IMR-90 (cell line): ENCODE measurements around the gene GP5. TPM values are rescaled to one million over a fixed set of nuclear protein-coding genes. Genes with fewer than 3 reads are reported as not detected.

Experiments
- ATAC-seq: fragments of 200-7000 bp; cut with Tn5 transposase; 2 replicates; pipeline ENCODE4 v1.9.1; 2020; ENCODE audit warnings: low read depth, mild to moderate bottlenecking, moderate library complexity
- BruUV-seq: library from RNA; stranded (reverse); fragments of 400-500 nt; replicated peaks from 2 replicates; lab custom pipeline; 2021; lab: Mats Ljungman, UMichigan
- CTCF ChIA-PET: fragments of 300-600 bp; formaldehyde crosslinking; extraction: SDS; loops from one replicate; lab custom pipeline; 2021; ENCODE audit warnings: antibody characterized with exemption; lab: Yijun Ruan, JAX
- POLR2A ChIA-PET: fragments of 300-600 bp; sonication (Branson Sonifier 250); formaldehyde crosslinking; loops from one replicate; lab custom pipeline; 2022; ENCODE audit warnings: antibody characterized with exemption; ENCODE audit not compliant: unreplicated experiment; lab: Charles Lee
- DNase-seq: peaks from one replicate; pipeline ENCODE4 v3.0.0; 2013
- H2AFZ ChIP-seq: replicated peaks from 2 replicates; pipeline ENCODE3; 2013; ENCODE audit warnings: low read length, mild to moderate bottlenecking; ENCODE audit not compliant: poor library complexity
- H2AK5ac ChIP-seq: 2 replicates; pipeline ENCODE4 v1.6.1; 2013; ENCODE audit warnings: low read depth, low read length, inconsistent platforms
- H2AK9ac ChIP-seq: replicated peaks from 2 replicates; pipeline ENCODE3; 2013; ENCODE audit warnings: mild to moderate bottlenecking, low read depth, low read length, moderate library complexity; ENCODE audit not compliant: poor library complexity
- H2BK120ac ChIP-seq: 2 replicates; pipeline ENCODE4 v1.6.1; 2013; ENCODE audit warnings: low read depth, low read length, inconsistent platforms
- H2BK15ac ChIP-seq: 3 replicates; pipeline ENCODE4 v1.6.1; 2013; ENCODE audit warnings: low read depth, low read length, inconsistent platforms
- H2BK20ac ChIP-seq: 2 replicates; pipeline ENCODE4 v1.6.1; 2013; ENCODE audit warnings: low read depth, mild to moderate bottlenecking, inconsistent platforms, low read length, moderate library complexity
- H2BK5ac ChIP-seq: 2 replicates; pipeline ENCODE4 v1.6.1; 2013; ENCODE audit warnings: mild to moderate bottlenecking, low read depth, low read length, inconsistent platforms; ENCODE audit not compliant: poor library complexity, severe bottlenecking
- H3K14ac ChIP-seq: replicated peaks from 2 replicates; pipeline ENCODE4 v1.6.1; 2013; ENCODE audit warnings: low read depth, low read length, inconsistent platforms
- H3K18ac ChIP-seq: 2 replicates; pipeline ENCODE4 v1.6.1; 2013; ENCODE audit warnings: low read depth, low read length, control low read depth
- H3K23ac ChIP-seq: 2 replicates; pipeline ENCODE4 v1.6.1; 2013; ENCODE audit warnings: low read depth, low read length, inconsistent platforms
- H3K27ac ChIP-seq: 2 replicates; pipeline ENCODE4 v1.5.1; 2013; ENCODE audit warnings: mild to moderate bottlenecking, control low read depth, low read length; ENCODE audit not compliant: insufficient read depth
- H3K27me3 ChIP-seq: 2 replicates; pipeline ENCODE4 v1.6.1; 2013; ENCODE audit warnings: low read length; ENCODE audit not compliant: control insufficient read depth, insufficient read depth
- H3K36me3 ChIP-seq: 2 replicates; pipeline ENCODE4 v1.6.1; 2013; ENCODE audit warnings: low read length, mixed read lengths; ENCODE audit not compliant: control insufficient read depth, insufficient read depth
- H3K4ac ChIP-seq: 2 replicates; pipeline ENCODE4 v1.6.1; 2013; ENCODE audit warnings: low read depth, low read length, inconsistent platforms
- H3K4me1 ChIP-seq: 2 replicates; pipeline ENCODE4 v1.6.1; 2013; ENCODE audit warnings: low read length, mixed read lengths; ENCODE audit not compliant: control insufficient read depth, insufficient read depth
- H3K4me2 ChIP-seq: 2 replicates; pipeline ENCODE4 v1.6.1; 2013; ENCODE audit warnings: low read depth, mild to moderate bottlenecking, control low read depth, low read length, moderate library complexity
- H3K4me3 ChIP-seq: 2 replicates; pipeline ENCODE4 v1.5.1; 2013; ENCODE audit warnings: low read depth, mild to moderate bottlenecking, control low read depth, low read length, moderate library complexity; ENCODE audit not compliant: insufficient read depth
- H3K56ac ChIP-seq: 2 replicates; pipeline ENCODE4 v1.6.1; 2013; ENCODE audit warnings: low read length, inconsistent platforms; ENCODE audit not compliant: insufficient read depth; ENCODE audit errors: extremely low read depth
- H3K79me1 ChIP-seq, 2 experiments: 2 replicates each; pipeline ENCODE4 v1.6.1; 2013; ENCODE audit warnings: low read length in 2 of 2, inconsistent platforms in 1 of 2, low read depth in 1 of 2
- H3K9ac ChIP-seq: 2 replicates; pipeline ENCODE4 v1.6.1; 2013; ENCODE audit warnings: low read depth, low read length, control low read depth
- H3K9me1 ChIP-seq: 2 replicates; pipeline ENCODE4 v1.6.1; 2013; ENCODE audit warnings: low read length, inconsistent platforms; ENCODE audit not compliant: insufficient read depth
- H3K9me3 ChIP-seq: 2 replicates; pipeline ENCODE4 v1.6.1; 2013; ENCODE audit warnings: low read length; ENCODE audit not compliant: control insufficient read depth, insufficient read depth
- H4K20me1 ChIP-seq: 2 replicates; pipeline ENCODE4 v1.6.1; 2013; ENCODE audit warnings: low read length, inconsistent platforms; ENCODE audit not compliant: insufficient read depth
- H4K5ac ChIP-seq: 2 replicates; pipeline ENCODE4 v1.6.1; 2013; ENCODE audit warnings: mild to moderate bottlenecking, low read depth, low read length, control low read depth
- H4K8ac ChIP-seq, 2 experiments: 2 replicates each; pipeline ENCODE4 v1.6.1; 2013; ENCODE audit warnings: low read depth in 2 of 2, low read length in 2 of 2, control low read depth in 1 of 2, inconsistent platforms in 1 of 2
- H4K91ac ChIP-seq: 2 replicates; pipeline ENCODE4 v1.6.1; 2013; ENCODE audit warnings: low read depth, low read length, inconsistent platforms; ENCODE audit not compliant: insufficient read depth
- CEBPB ChIP-seq: IDR thresholded peaks from 2 replicates; pipeline ENCODE4 v1.6.1; 2012; ENCODE audit warnings: low read depth, low read length, improper control_type of control experiment
- CTCF ChIP-seq: conservative IDR thresholded peaks from 2 replicates; pipeline ENCODE4 v1.5.1; 2012; ENCODE audit warnings: mild to moderate bottlenecking, low read depth, low read length, improper control_type of control experiment
- ELK1 ChIP-seq: fragments of 150-350 bp; IDR thresholded peaks from 2 replicates; pipeline ENCODE4 v1.6.1; 2016; ENCODE audit warnings: low read depth, mild to moderate bottlenecking, low read length, moderate library complexity, borderline replicate concordance
- MAZ ChIP-seq: IDR thresholded peaks from 2 replicates; pipeline ENCODE4 v1.6.1; 2012; ENCODE audit warnings: low read depth, mild to moderate bottlenecking, low read length, improper control_type of control experiment, moderate library complexity, borderline replicate concordance
- MXI1 ChIP-seq: IDR thresholded peaks from 2 replicates; pipeline ENCODE4 v1.6.1; 2012; ENCODE audit warnings: low read depth, mild to moderate bottlenecking, low read length, moderate library complexity, borderline replicate concordance
- POLR2A ChIP-seq: IDR thresholded peaks from 2 replicates; pipeline ENCODE4 v1.6.1; 2012; ENCODE audit warnings: mild to moderate bottlenecking, low read depth, low read length
- RAD21 ChIP-seq: IDR thresholded peaks from 2 replicates; pipeline ENCODE4 v1.6.1; 2012; ENCODE audit warnings: low read length, improper control_type of control experiment
- RCOR1 ChIP-seq: IDR thresholded peaks from 2 replicates; pipeline ENCODE4 v1.6.1; 2012; ENCODE audit warnings: mild to moderate bottlenecking, low read length, improper control_type of control experiment; ENCODE audit not compliant: insufficient replicate concordance
- RFX5 ChIP-seq: IDR thresholded peaks from 2 replicates; pipeline ENCODE4 v1.8.0; 2012; ENCODE audit warnings: low read depth, mild to moderate bottlenecking, low read length, moderate library complexity
- SMC3 ChIP-seq: fragments of 150-350 bp; IDR thresholded peaks from 2 replicates; pipeline ENCODE4 v1.6.1; 2016; ENCODE audit warnings: low read depth, mild to moderate bottlenecking, antibody characterized with exemption, low read length, moderate library complexity
- WGBS, 2 experiments: methylation state at CpG; one replicate each; pipeline versions ENCODE4 v1.1.5 to v1.1.7; 2013; ENCODE audit warnings: missing lambda C conversion rate in 2 of 2; ENCODE audit not compliant: insufficient read length in 1 of 2; ENCODE audit errors: extremely low coverage in 2 of 2; 5-methylcytosine and 5-hydroxymethylcytosine counted together
- dilution Hi-C: fragments of 300-500 bp; cut with HindIII; formaldehyde crosslinking; loops from one replicate; pipeline ENCODE4 v1.14.3; 2018; ENCODE audit warnings: low sequenced_read_pairs; ENCODE audit not compliant: unreplicated experiment
- in situ Hi-C: fragments of 300-500 bp; cut with MboI; formaldehyde crosslinking; loops from 3 replicates; pipeline ENCODE4 v1.14.3; 2019; ENCODE audit warnings: low sequenced_read_pairs, inconsistent platforms, mixed read lengths
- intact Hi-C: fragments of 100-400 bp; cut with micrococcal nuclease; formaldehyde crosslinking; loops from 2 replicates; pipeline ENCODE4 v1.10.0; 2022
- polyA plus RNA-seq, 3 experiments: library from polyadenylated mRNA; depleted of rRNA; stranded (reverse); fragments of >200 nt; gene quantifications; 2 replicates each; pipeline ENCODE4 v1.2.3, GENCODE V29; 2012; ENCODE audit warnings: low replicate concordance in 1 of 3
- total RNA-seq: library from RNA; depleted of rRNA; stranded (reverse); fragments of >200 nt; gene quantifications from 2 replicates; pipeline ENCODE4 v1.2.3, GENCODE V29; 2012

GP5 gene
- total and polyA plus RNA-seq, 2 of the 4 experiments (the other 2 are of a cell fraction) = under 0.01 to 0.12 TPM

GRCh38 chr3:194355379-194355778 is 43.7 kb downstream of the GP5 start:
- dilution Hi-C loops = no loop called here
- no peak overlapping the region for H3K56ac ChIP-seq

More at GRCh38 chr3:194355379-194355778, 43.7 kb downstream of the GP5 start:
- peaks cover 1% of the 10 kb centered on the region; the same call in 1 of the 2 replicates for H3K4me1 ChIP-seq
- H4K5ac ChIP-seq = no peak overlapping the region
- H2AK9ac ChIP-seq = no peak overlapping the region
- no peak overlapping the region for H3K23ac ChIP-seq
- in situ Hi-C loops = no loop called here
- H3K9me3 ChIP-seq = no peaks in the 10 kb centered on the region
- H3K36me3 ChIP-seq = no peaks in the 10 kb centered on the region
- ChIA-PET POLR2A (no interaction called here), CTCF (interaction anchor here (1.6 kb wide), 1 partner anchor 11 kb away, joined by 8 read pairs; no protein-coding TSS in a partner anchor)
- H4K8ac ChIP-seq = no peak overlapping the region
- no TSS peak for BruUV-seq
- H4K91ac ChIP-seq = no peak overlapping the region
- H3K18ac ChIP-seq = no peak overlapping the region
- H3K4ac ChIP-seq = no peak overlapping the region
- H4K20me1 ChIP-seq = no peaks in the 10 kb centered on the region
- H3K79me1 ChIP-seq = no peaks in the 10 kb centered on the region
- no peak overlapping the region for H3K14ac ChIP-seq
- H2BK15ac ChIP-seq = no peak overlapping the region
- peaks cover 17% of the 10 kb centered on the region for H3K27me3 ChIP-seq
- H3K4me2 ChIP-seq = no peak overlapping the region
- H2BK5ac ChIP-seq = no peak overlapping the region
- no peak overlapping the region for H3K27ac ChIP-seq
- H3K4me3 ChIP-seq = no peak overlapping the region
- no peak overlapping the region for H2BK120ac ChIP-seq
- ATAC-seq (no peak), DNase-seq (no peak)
- H3K9ac ChIP-seq = no peak overlapping the region
- intact Hi-C loops = no loop called here
- no peak overlapping the region for H2AFZ ChIP-seq
- H2BK20ac ChIP-seq = no peak overlapping the region
- H3K9me1 ChIP-seq = peaks cover 18% of the 10 kb centered on the region
- no peak overlapping the region for H2AK5ac ChIP-seq
- no peak for TF ChIP-seq POLR2A
- no peak for TF ChIP-seq RAD21
- TF ChIP-seq RFX5 = no peak
- TF ChIP-seq RCOR1 = no peak
- TF ChIP-seq CTCF = no peak
- TF ChIP-seq ELK1 = no peak
- no peak for TF ChIP-seq MAZ
- no peak for TF ChIP-seq MXI1
- TF ChIP-seq CEBPB = no peak
- no peak for TF ChIP-seq SMC3
- WGBS, 2 experiments = no CpG with 5 or more reads among the region's 7 CpGs
